ENCODE data around the gene GSTA2.
"Not testable (repeated sequence)": the region's sequence is repeated elsewhere in the genome, so short reads cannot be mapped to it uniquely, and the experiment has no call there.

The GSTA2 gene

DNA sequence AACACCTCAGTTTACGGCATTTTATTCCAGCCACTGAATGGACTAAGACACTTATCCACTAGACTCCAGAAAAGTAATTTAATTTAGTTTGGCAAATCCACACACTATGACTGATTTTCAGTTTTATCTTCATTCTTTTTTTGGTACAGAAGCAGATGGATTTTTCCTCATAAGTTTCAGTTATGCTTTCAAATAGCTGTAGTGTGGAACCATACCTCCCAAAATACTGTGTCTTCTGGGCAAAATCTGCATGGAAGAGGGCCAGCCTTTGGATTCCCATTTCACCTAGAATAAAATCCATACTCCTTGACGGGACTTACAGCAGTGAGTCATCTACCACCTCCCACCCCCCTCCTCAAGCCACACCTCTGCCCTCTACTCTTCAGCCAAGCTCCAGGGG lies 43.0 kb downstream of the GSTA2 start:
- TF ChIP-seq, protein P1, sequence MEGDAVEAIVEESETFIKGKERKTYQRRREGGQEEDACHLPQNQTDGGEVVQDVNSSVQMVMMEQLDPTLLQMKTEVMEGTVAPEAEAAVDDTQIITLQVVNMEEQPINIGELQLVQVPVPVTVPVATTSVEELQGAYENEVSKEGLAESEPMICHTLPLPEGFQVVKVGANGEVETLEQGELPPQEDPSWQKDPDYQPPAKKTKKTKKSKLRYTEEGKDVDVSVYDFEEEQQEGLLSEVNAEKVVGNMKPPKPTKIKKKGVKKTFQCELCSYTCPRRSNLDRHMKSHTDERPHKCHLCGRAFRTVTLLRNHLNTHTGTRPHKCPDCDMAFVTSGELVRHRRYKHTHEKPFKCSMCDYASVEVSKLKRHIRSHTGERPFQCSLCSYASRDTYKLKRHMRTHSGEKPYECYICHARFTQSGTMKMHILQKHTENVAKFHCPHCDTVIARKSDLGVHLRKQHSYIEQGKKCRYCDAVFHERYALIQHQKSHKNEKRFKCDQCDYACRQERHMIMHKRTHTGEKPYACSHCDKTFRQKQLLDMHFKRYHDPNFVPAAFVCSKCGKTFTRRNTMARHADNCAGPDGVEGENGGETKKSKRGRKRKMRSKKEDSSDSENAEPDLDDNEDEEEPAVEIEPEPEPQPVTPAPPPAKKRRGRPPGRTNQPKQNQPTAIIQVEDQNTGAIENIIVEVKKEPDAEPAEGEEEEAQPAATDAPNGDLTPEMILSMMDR (IDR thresholded peaks at IDR 0.05; ENCODE audit: low read depth, low read length) = no peak
- in situ Hi-C loops (cut with HindIII; ENCODE audit: low sequenced_read_pairs) = no loop called here
- no peak overlapping the region for H3K4me3 ChIP-seq (ENCODE audit: low read depth, low read length)
- DNase-seq (ENCODE audit: low read depth, low spot score) = no peak

DNA sequence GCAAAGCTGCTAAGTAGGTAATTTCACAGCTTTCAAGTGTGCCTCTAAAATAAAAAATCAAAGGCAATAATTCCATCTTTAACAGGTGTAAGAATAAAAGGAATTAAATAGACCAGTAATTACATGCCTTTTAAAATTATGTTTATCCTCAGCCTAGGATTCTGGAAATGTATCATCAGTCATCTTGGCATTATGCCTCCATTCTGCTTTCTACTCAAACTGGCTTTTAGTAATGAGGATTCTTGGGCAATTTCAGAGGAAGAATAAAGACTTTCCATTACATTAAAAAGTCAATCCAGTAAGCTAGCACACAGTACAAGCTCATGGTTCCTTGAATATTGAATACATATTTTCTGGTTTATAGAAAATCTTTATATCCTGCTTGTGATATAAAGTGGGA lies 44.7 kb downstream of the GSTA2 start:
- H3K4me3 ChIP-seq (ENCODE audit: low read depth, low read length) = no peak overlapping the region
- no peak for DNase-seq (ENCODE audit: low read depth, low spot score)
- in situ Hi-C loops (cut with HindIII; ENCODE audit: low sequenced_read_pairs) = no loop called here
- TF ChIP-seq, protein P1 (IDR thresholded peaks at IDR 0.05; ENCODE audit: low read depth, low read length) = no peak

DNA sequence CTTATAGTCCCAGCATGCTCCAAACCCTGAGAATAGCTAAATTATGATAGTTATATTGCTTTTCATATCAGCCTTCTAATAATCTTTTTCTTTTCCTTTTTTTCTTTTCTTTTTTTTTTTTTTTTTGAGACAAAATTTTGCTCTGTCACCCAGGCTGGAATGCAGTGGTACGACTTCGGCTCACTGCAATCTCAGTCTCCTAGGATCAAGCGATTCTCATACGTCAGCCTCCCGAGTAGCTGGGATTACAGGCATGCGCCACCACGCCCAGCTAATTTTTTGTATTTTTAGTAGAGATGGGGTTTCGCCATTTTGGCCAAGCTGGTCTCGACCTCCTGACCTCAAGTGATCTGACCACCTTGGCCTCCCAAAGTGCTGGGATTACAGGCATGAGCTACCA lies 48.5 kb downstream of the GSTA2 start:
- DNase-seq (ENCODE audit: low read depth, low spot score); in situ Hi-C loops (cut with HindIII; ENCODE audit: low sequenced_read_pairs): not testable (repeated sequence)

DNA sequence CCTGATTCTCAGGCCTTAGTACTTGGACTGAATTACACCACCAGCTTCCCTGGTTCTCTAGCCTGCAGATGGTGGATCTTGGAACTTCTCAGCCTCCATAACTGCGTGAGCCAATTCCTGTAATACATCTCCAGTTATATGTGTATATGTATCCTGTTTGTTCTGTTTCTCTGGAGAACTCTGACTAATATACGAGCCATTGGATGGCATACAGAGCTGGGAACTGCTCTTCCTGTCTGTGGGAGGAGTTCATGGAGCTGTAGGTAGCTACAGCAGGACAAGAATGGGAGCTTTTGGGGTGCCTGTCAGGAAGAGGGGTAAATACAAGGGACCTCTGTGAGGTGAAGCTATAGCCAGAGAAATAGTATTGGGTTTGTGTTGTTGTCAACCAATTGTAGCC lies 51.1 kb downstream of the GSTA2 start:
- no peak for DNase-seq (ENCODE audit: low read depth, low spot score)
- in situ Hi-C loops (cut with HindIII; ENCODE audit: low sequenced_read_pairs) = no loop called here
- TF ChIP-seq, protein P1 (IDR thresholded peaks at IDR 0.05; ENCODE audit: low read depth, low read length) = no peak
- H3K4me3 ChIP-seq (ENCODE audit: low read depth, low read length) = no peak overlapping the region

More for the DNA sequence above, 48.5 kb downstream of the GSTA2 start:
- H3K4me3 ChIP-seq (ENCODE audit: low read depth, low read length) = not testable (repeated sequence)

DNA sequence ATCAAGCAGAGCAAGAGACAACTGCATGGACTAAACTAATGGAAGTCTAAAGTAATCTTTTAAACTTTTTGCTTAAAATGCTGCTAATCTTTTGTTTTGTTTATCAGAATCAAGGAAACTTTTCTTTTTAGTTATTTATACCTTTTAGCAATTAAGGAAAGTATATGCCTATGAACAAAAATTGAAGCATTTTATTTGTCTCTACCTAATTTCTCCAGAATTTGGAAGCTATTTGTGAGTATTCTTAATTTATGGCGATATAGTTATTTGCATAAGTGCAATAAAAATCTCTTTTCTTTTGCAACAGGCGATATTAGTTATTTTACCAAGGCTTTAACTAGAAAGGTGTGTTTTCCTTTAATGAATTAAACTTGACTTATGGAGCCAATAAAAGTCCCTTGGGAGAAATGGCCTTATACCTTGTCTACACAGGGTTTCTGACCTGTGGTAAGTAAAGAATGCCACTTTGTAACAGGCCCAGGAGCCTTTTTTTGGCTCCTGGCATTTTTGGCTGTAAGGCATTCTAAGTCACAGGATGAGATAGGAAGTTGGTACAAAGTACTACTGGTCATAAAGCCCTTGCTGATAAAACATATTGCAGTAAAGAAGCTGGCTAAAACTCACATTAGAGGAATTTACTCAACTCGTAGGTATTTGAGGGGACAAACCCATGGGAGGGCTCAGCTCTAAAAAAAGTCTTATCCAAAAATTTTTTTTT lies 55.2 kb downstream of the GSTA2 start:
- H3K4me3 ChIP-seq (ENCODE audit: low read depth, low read length) = no peak overlapping the region
- in situ Hi-C loops (cut with HindIII; ENCODE audit: low sequenced_read_pairs) = no loop called here
- TF ChIP-seq, protein P1 (IDR thresholded peaks at IDR 0.05; ENCODE audit: low read depth, low read length) = no peak
- no peak for DNase-seq (ENCODE audit: low read depth, low spot score)

DNA sequence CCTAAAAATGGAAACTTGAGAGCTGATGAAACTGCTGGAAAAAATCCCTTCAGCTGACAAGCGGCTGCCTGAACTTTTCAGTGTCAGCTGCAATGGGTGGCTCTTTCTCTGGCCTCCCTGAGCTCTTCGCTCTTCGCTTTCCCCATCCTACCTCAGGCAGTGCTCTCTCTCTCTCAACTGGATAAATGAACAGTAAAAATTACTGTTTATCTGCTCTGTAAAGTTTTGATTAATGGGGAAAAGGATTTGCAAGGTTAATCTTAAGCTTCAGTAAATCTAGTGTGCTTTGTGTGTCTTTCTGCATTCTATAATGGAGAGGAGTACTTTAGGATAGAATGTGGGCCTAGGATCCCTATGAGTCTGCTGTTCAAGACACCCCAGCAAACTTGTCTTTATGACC lies 57.3 kb downstream of the GSTA2 start:
- in situ Hi-C loops (cut with HindIII; ENCODE audit: low sequenced_read_pairs) = no loop called here
- TF ChIP-seq, protein P1 (IDR thresholded peaks at IDR 0.05; ENCODE audit: low read depth, low read length) = no peak
- no peak overlapping the region for H3K4me3 ChIP-seq (ENCODE audit: low read depth, low read length)
- no peak for DNase-seq (ENCODE audit: low read depth, low spot score)

DNA sequence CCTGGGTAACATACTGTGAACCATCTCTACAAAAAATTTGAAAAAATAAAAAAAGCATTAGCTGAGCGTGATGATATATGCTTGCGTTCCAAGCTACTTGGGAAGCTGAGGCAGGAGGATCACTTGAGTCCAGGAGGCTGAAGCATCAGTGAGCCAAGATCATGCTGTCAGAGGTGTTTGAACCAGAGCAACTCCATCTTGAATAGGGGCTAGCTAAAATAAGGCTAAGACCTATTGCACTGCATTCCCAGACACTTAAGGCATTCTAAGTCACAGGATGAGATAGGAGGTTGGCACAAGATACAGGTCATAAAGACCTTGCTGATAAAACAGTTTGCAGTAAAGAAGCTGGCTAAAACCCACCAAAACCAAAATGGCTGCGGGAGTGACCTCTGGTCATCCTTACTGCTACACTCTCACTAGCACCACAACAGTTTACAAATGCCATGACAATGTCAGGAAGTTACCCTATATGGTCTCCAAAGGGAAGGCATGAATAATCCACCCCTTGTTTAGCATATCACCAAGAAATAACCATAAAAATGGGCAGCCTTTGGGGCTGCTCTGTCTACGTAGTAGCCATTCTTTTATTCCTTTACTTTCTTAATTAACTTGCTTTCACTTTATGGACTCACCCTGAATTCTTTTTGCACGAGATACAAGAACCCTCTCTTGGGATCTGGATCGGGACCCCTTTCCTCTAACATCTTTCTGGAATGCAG lies 58.3 kb downstream of the GSTA2 start:
- in situ Hi-C loops (cut with HindIII; ENCODE audit: low sequenced_read_pairs); DNase-seq (ENCODE audit: low read depth, low spot score); H3K4me3 ChIP-seq (ENCODE audit: low read depth, low read length): not testable (repeated sequence)
